Midbrain (tissue), 1 donor: ENCODE measurements around the gene TRIM9.
"Not testable (repeated sequence)": the region's sequence is repeated elsewhere in the genome, so short reads cannot be mapped to it uniquely, and the experiment has no call there.

Experiments
- DNase-seq: peaks from one replicate; lab custom pipeline; 2025; lab: John Stamatoyannopoulos, UW

The TRIM9 gene

DNA sequence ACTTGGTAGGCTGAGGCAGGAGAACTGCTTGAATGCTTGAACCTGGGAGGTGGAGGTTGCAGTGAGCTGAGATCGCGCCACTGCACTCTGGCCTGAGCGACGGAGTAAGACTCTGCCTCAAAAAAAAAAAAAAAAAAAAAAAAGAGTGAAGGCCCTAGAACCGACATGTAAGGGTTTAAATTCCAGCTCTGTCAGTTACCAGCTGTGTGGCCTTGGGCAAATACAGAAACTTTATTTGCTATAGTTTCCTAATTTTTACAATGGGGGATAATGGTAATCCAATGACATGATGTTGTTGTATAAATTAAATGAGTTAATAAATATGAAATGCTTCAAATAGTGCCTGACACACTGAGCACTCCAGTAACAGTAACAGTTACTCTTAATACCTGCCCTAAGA is 131.0 kb downstream of the TRIM9 start:
- DNase-seq: no peak

- no peak for DNase-seq
Observed at GRCh38 chr14:50961605-50962221, 133.2 kb downstream of the TRIM9 start.

DNA sequence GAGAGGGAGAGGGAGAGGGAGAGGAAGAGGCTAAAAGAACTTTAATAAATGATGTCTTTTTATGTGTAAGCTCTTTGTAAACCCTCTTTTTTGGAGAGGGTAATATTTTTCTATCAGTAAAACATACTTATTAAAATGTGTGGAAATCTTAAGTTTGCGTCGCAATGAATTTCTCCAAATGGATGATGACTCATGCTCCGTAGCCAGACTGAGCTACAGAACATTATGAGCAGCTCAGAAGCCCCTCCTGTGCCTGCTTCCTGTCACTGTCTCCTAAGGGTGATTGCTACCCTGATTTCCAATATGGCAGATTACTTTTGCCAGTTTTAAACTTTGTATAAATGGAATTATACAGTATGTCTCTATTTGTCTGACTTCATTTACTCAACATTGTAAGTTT is 137.6 kb downstream of the TRIM9 start:
- DNase-seq: no peak

DNA sequence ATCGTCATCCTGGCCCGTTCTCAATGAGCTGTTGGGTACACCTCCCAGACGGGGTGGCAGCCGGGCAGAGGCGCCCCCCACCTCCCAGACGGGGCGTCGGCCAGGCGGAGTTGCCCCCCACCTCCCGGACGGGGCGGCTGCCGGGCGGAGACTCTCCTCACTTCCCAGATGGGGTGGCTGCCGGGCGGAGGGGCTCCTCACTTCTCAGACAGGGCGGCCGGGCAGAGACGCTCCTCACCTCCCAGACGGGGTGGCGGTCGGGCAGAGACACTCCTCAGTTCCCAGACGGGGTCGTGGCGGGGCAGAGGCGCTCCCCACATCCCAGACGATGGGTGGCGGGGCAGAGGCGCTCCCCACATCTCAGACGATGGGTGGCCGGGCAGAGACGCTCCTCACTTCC is 138.5 kb downstream of the TRIM9 start:
- not testable (repeated sequence) for DNase-seq

DNA sequence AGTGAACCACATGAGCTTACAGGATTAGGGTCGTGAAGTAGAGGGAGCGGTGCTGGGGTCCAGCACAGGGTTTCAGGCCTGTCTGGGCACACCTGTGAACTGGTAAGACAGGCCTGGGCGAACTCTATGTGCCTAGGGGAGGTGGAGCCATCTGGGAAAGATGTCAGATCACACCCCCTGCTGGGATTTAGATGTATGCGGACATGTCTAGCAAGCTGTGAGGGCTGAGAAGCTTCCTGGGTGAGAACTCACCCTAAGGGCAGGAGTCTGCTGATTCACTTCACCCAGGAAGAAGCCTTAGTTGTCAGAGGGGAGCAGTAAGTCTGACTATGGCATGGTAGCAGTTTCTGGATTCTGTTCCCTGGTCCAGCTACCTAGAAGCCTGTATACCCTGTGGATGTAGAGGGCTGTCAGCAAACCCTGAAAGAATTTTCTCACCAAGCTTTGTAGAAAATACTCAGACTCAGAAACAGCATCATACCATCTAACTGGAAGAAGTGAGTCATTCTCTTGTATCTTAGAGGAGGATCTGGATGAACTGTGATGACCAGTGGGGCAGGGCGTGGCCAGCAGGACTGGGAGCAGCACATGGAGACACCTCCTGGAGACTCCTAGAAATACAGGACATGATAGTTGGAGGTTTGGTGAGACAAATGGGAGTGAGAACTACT is 139.4 kb downstream of the TRIM9 start:
- peak; percentile 9 for DNase-seq

GRCh38 chr14:50954811-50955372 is 140.0 kb downstream of the TRIM9 start:
- DNase-seq: peak; percentile 52

GRCh38 chr14:50953502-50953901 is 141.4 kb downstream of the TRIM9 start:
- DNase-seq: no peak

GRCh38 chr14:50951032-50951431 is 143.9 kb downstream of the TRIM9 start:
- DNase-seq: no peak

DNA sequence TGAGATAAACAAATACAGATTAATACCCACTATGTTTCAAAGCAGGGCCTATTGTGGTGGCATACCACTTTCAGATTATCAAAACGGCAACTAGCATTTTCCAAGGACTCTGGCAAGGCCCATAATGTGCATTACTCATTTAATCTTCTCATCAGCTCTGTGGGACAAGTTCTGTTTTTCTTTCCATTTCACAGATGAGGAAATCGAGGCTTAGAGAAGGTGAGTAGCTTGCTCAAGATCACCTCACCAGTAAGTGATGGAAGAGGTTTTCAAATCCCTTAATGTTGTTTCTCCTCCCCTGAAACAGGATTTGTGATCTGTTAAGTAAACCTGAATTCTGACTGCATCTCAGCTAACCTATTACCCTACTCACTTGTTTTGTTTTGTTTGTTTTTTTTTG is 146.7 kb downstream of the TRIM9 start:
- DNase-seq: no peak

- no peak for DNase-seq
Observed at GRCh38 chr14:50947446-50947845, 147.5 kb downstream of the TRIM9 start.

- DNase-seq: no peak
Observed at GRCh38 chr14:50946234-50946935, 148.5 kb downstream of the TRIM9 start.

DNA sequence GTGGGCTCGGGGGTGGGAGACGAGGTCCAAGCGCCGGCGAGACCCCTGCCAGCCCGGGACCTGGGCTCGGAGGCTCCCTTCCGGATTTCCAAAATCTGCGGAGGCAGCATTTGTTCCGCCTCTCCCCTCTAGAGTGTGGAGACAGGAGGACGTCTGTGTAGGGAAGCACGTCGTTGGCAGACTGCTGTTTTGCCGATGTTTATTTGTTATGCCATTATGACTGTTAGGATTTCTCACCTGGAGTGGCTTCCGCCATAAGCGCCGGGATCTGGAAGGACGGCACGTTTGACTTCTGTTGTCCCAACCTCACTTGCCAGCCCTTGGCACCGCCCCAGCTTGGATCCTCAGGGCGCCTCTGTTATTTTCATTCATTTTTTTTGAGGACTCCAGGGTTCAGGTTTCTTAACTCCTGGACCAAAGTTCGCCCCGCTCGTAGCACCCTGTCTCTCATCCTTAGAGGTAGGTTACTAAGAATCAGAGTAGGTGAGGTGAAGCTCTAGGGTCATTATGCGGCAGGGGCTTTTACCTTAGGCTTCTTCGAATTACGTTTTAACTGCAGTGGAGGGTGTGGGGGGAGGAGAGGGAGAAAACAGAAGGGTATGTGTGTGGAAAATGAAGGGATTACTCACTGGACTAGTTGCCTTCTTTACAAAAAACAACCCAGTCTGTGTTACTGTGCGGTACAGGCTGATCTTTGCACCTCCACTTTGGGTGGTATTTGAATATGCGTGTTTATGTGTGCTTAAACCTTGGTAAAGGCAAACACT is 150.1 kb downstream of the TRIM9 start:
- DNase-seq: no peak

GRCh38 chr14:50943943-50944646 is 150.8 kb downstream of the TRIM9 start, which contains the start of gene PYGL:
PYGL (minus strand) TSS chr14:50944483; CDS start chr14:50944403, 80 bp downstream.
- peak; percentile 42 for DNase-seq

GRCh38 chr14:50943261-50943942 is 151.5 kb downstream of the TRIM9 start:
- no peak for DNase-seq

DNA sequence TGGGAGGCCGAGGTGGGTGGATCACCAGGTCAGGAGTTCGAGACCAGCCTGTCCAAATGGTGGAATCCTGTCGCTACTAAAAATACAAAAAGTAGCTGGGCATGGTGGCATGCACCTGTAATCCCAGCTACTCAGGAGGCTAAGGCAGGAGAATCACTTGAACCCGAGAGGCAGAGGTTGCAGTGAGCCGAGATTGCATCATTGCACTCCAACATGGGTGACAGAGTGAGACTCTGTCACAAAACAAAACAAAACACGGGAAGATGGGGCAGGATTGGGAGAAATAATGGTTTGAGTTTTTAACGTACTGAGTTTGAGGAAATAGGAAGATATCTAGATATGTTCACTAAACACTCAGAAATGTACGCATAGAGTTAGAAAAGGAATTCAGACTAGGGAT is 153.3 kb downstream of the TRIM9 start:
- not testable (repeated sequence) for DNase-seq

GRCh38 chr14:50941151-50941550 is 153.8 kb downstream of the TRIM9 start:
- DNase-seq: no peak

DNA sequence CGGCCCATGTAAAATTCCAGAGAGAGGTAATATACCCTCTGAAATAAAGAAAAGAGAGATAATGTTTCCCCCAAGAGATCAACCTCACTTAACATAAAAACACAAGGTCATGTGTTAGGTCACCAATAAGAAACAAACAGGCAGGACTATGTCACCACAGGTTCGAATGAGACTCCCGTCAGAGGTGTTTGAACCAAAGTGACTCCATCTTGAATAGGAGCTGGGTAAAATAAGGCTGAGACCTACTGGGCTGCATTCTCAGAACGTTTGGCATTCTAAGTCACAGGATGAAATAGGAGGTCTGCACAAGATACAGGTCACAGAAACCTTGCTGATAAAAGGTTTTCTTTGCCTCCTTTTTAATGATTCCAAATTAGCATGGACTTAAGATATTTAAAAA is 157.1 kb downstream of the TRIM9 start:
- no peak for DNase-seq

DNA sequence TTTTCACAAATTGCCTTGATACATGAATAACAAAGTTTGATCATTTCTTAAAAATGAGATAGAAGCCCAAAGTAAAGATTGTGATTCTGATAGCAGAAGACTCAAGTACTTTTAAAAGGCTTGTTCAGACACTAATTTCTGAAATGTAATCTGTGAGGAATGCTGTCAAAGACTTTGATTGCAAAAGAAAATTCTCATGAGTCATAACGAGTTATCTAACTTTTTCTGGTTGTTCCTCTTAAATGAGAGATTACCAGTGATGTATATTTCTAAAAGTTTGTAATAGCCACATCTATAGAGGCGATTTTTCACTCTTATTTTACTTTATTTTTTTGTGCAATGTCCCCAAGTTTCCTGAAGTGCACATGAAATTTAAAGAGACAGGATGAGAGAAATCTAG is 157.6 kb downstream of the TRIM9 start:
- no peak for DNase-seq

- no peak for DNase-seq
Observed at GRCh38 chr14:50936882-50937281, 158.0 kb downstream of the TRIM9 start.

DNA sequence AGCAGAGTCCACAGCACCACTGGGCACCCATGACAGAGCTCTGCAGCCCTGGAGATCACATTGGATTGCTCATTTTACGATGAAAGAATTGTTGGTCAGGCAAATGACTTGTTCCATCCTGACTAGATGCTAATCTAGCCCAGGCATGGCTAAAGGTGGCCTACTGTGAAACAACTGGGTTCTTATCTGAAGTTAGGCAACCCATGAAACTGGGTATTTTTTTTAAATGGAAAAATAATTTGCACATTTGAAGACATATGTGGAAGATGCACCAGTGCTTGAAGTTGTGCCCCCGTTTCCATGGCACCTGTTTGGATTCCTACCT is 158.9 kb downstream of the TRIM9 start:
- DNase-seq: no peak
